PC-9 (cell line): ENCODE results near the gene INPP5A. TPM values are rescaled to one million over a fixed set of nuclear protein-coding genes. Genes with fewer than 3 reads are reported as not detected.

Source experiments
- BruUV-seq: library from RNA; stranded (reverse); fragments of 400-500 nt; replicated peaks from 2 replicates; lab custom pipeline; 2021; lab: Mats Ljungman, UMichigan
- CTCF ChIA-PET: fragments of 300-600 bp; sonication (Branson Sonifier 250); formaldehyde crosslinking; loops from one replicate; lab custom pipeline; 2022; ENCODE audit warnings: antibody characterized with exemption; lab: Charles Lee
- POLR2A ChIA-PET: fragments of 300-600 bp; sonication (Branson Sonifier 250); formaldehyde crosslinking; loops from one replicate; lab custom pipeline; 2022; ENCODE audit warnings: antibody characterized with exemption; ENCODE audit not compliant: unreplicated experiment; lab: Charles Lee
- DNase-seq, 2 experiments: peaks; one replicate each; pipeline versions ENCODE4 v3.0.0 to v3.0.0-alpha.2; 2015 to 2022; ENCODE audit warnings: mixed read lengths in 1 of 2
- H2AFZ ChIP-seq: fragments of 200-600 bp; sonication (generic); 2 replicates; pipeline ENCODE4 v1.8.1; 2017; ENCODE audit warnings: antibody characterized with exemption
- H3F3A ChIP-seq: fragments of 200-600 bp; sonication (generic); 2 replicates; pipeline ENCODE4 v1.8.1; 2017; ENCODE audit warnings: antibody characterized with exemption, mild to moderate bottlenecking, low read depth; ENCODE audit not compliant: insufficient read depth
- H3K27ac ChIP-seq: fragments of 200-600 bp; sonication (generic); 2 replicates; pipeline ENCODE4 v1.6.1; 2016; ENCODE audit warnings: mixed run types
- H3K27me3 ChIP-seq: fragments of 200-600 bp; sonication (generic); 2 replicates; pipeline ENCODE4 v1.6.1; 2016; ENCODE audit warnings: low read depth, mixed run types; ENCODE audit not compliant: insufficient read depth
- H3K36me3 ChIP-seq: fragments of 200-600 bp; sonication (generic); 2 replicates; pipeline ENCODE4 v1.6.1; 2016; ENCODE audit warnings: low read depth, mixed run types
- H3K4me1 ChIP-seq: fragments of 200-600 bp; sonication (generic); replicated peaks from 2 replicates; pipeline ENCODE4 v1.6.1; 2016; ENCODE audit warnings: mixed run types; ENCODE audit not compliant: insufficient read depth
- H3K4me2 ChIP-seq: fragments of 200-600 bp; sonication (generic); 2 replicates; pipeline ENCODE4 v1.6.1; 2017; ENCODE audit warnings: mixed run types
- H3K4me3 ChIP-seq: fragments of 200-600 bp; sonication (generic); 2 replicates; pipeline ENCODE4 v1.6.1; 2016; ENCODE audit warnings: mixed run types
- H3K79me2 ChIP-seq: fragments of 200-600 bp; sonication (generic); 2 replicates; pipeline ENCODE4 v1.6.1; 2017; ENCODE audit warnings: low read depth, mixed run types
- H3K9me2 ChIP-seq: fragments of 200-600 bp; sonication (generic); 2 replicates; pipeline ENCODE4 v1.8.1; 2017; ENCODE audit warnings: mild to moderate bottlenecking; ENCODE audit not compliant: insufficient read depth
- H3K9me3 ChIP-seq: fragments of 200-600 bp; sonication (generic); 2 replicates; pipeline ENCODE4 v1.8.1; 2016; ENCODE audit warnings: low read depth; ENCODE audit not compliant: insufficient read depth
- H4K20me1 ChIP-seq: fragments of 200-600 bp; sonication (generic); 2 replicates; pipeline ENCODE4 v1.8.1; 2017; ENCODE audit not compliant: insufficient read depth
- CTCF ChIP-seq: fragments of 200-600 bp; sonication (generic); conservative IDR thresholded peaks from 2 replicates; pipeline ENCODE4 v1.6.1; 2017; ENCODE audit warnings: mixed run types, antibody characterized with exemption, mild to moderate bottlenecking, moderate library complexity
- EZH2 ChIP-seq: fragments of 200-600 bp; sonication (generic); IDR thresholded peaks from 2 replicates; pipeline ENCODE4 v1.8.0; 2017; ENCODE audit warnings: antibody characterized with exemption, low read depth
- intact Hi-C: fragments of 100-400 bp; cut with micrococcal nuclease; formaldehyde crosslinking; loops from one replicate; pipeline ENCODE4 v1.10.0; 2022; ENCODE audit not compliant: unreplicated experiment
- total RNA-seq: library from RNA; stranded (reverse); gene quantifications from 2 replicates; pipeline ENCODE4 v1.2.3, GENCODE V29; 2021

INPP5A gene
- total RNA-seq, 1 experiment from 2014 or later: 18.4 TPM

DNA sequence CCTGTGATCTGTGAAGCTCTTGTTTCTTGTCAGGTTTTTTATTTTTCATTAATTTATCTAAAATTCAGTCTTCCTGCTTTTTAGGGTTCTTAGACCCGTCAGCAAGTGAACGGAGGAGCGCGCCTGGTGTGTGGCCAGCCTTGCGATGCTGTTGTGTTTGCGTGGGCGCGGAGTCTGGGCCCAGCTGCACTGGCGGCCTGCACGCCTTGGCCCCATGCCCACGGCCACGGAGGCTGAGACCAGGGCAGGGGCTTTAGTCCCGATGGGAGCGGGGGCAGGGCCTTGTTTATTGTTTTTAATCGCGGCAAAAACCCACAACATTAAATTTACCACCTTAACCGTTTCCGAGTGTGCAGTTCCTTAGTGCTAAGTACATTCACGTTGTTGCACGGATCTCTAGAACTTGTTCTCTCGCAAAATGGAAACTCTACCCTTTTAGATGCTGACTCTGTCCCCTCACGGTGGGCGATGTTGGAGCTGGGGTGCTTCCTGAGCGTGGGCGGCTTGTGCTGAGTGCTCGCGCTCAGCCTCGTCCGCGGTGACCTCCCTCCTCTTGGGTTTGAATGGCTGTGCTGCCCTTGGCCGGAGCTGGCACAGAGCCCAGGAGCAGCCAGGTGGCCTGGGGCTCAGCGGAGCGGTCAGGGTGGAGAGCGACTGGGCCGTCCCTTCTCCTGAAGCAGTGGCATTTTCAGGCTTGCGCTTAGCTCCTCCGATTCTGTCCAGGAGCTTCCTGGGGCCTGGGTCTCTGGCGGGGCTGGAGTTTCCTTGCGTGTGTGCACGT is 69.1 kb downstream of the INPP5A start:
- CTCF ChIA-PET: no interaction called here

GRCh38 chr10:132607491-132607890 is 69.9 kb downstream of the INPP5A start:
- Histone ChIP-seq H3K9me3 (no peaks in the 10 kb centered on the region), H3K4me3 (no peak overlapping the region), H3K79me2 (no peaks in the 10 kb centered on the region), H2AFZ (no peak overlapping the region), H3K27me3 (no peaks in the 10 kb centered on the region), H3K4me2 (no peak overlapping the region), H3F3A (no peaks in the 10 kb centered on the region), H3K36me3 (no peaks in the 10 kb centered on the region), H4K20me1 (no peaks in the 10 kb centered on the region), H3K9me2 (no peaks in the 10 kb centered on the region), H3K27ac (no peak overlapping the region), H3K4me1 (no peaks in the 10 kb centered on the region)
- CTCF ChIA-PET: no interaction called here
- BruUV-seq: no TSS peak
- intact Hi-C loops: no loop called here
- POLR2A ChIA-PET: no interaction called here
- no peak for TF ChIP-seq EZH2
- TF ChIP-seq CTCF: no peak
- DNase-seq: no peak

More for the DNA sequence above, 69.1 kb downstream of the INPP5A start:
- BruUV-seq: no TSS peak
- H3K9me3 ChIP-seq: no peaks in the 10 kb centered on the region
- no peaks in the 10 kb centered on the region for H3K9me2 ChIP-seq
- TF ChIP-seq EZH2: no peak
- no peak for TF ChIP-seq CTCF
- no peak overlapping the region for H3K4me2 ChIP-seq
- H3K4me1 ChIP-seq: no peaks in the 10 kb centered on the region
- no peak overlapping the region for H3K4me3 ChIP-seq
- DNase-seq: no peak
- no peaks in the 10 kb centered on the region for H3F3A ChIP-seq
- H3K36me3 ChIP-seq: no peaks in the 10 kb centered on the region
- intact Hi-C loops: no loop called here
- POLR2A ChIA-PET: no interaction called here
- H3K79me2 ChIP-seq: no peaks in the 10 kb centered on the region
- no peak overlapping the region for H2AFZ ChIP-seq
- no peaks in the 10 kb centered on the region for H3K27me3 ChIP-seq
- no peaks in the 10 kb centered on the region for H4K20me1 ChIP-seq
- no peak overlapping the region for H3K27ac ChIP-seq

DNA sequence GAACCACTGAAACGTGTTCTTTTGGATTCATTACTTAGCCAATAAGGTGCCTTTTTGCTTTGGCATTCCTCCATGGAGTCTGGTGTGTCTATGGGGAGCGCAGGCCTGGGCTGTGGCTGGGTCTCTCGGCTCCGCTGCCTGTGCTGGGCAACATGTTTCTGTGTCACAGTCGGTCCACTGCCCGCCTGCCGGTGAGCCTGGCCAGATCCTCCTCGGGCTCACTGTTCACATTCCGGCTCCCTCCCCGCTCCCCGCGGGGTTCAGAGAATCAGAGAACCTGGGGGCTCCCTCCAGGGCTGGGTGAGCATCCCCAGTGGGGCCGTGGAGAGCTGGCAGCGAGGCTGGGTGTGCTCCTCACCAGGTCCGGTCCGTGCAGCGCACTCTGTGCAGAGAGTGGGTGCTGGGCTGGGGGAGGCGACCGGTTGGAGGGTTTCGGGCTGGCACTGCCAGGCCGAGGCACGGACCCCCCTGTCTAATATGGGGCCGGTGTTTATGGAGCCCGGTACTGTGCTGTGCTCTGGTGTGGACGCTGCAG is 70.4 kb downstream of the INPP5A start:
- Histone ChIP-seq H3K4me2 (no peak overlapping the region), H3K4me3 (no peak overlapping the region), H3K79me2 (no peaks in the 10 kb centered on the region), H3K36me3 (no peaks in the 10 kb centered on the region), H3K27ac (no peak overlapping the region), H2AFZ (no peak overlapping the region), H3F3A (no peaks in the 10 kb centered on the region), H3K27me3 (no peaks in the 10 kb centered on the region), H4K20me1 (no peaks in the 10 kb centered on the region), H3K9me2 (no peaks in the 10 kb centered on the region), H3K9me3 (no peaks in the 10 kb centered on the region), H3K4me1 (no peaks in the 10 kb centered on the region)
- no peak for DNase-seq
- ChIA-PET CTCF (no interaction called here), POLR2A (no interaction called here)
- no peak for TF ChIP-seq CTCF
- no peak for TF ChIP-seq EZH2
- intact Hi-C loops: no loop called here
- BruUV-seq: no TSS peak
